Cardiac fibroblast (primary cell): ENCODE data around the gene DOCK4.
A peak's percentile ranks its signal among the peaks of the same experiment; 100 is the strongest.

Experiments
- DNase-seq, 2 donors: peaks; one replicate each; pipeline versions ENCODE4 v3.0.0 to v3.0.0-alpha.2; 2010; ENCODE audit warnings: low read depth in 2 of 2
- H3K4me3 ChIP-seq, 2 donors: replicated peaks in 1 of 2; 1 replicate in 1 of 2; 2 replicates in 1 of 2; pipeline ENCODE4 v1.5.1; 2011; ENCODE audit warnings: low read depth in 2 of 2, low read length in 2 of 2, mild to moderate bottlenecking in 2 of 2, moderate library complexity in 1 of 2
- TF ChIP-seq, protein P1 (sequence below): IDR thresholded peaks from one replicate; pipeline ENCODE4 v1.5.1; 2011; ENCODE audit warnings: low read depth, mild to moderate bottlenecking, low read length, inconsistent platforms

DOCK4 gene

GRCh38 chr7:111937163-111937562 lies 269.0 kb downstream of the DOCK4 start:
- no peak for DNase-seq
- TF ChIP-seq, protein P1, sequence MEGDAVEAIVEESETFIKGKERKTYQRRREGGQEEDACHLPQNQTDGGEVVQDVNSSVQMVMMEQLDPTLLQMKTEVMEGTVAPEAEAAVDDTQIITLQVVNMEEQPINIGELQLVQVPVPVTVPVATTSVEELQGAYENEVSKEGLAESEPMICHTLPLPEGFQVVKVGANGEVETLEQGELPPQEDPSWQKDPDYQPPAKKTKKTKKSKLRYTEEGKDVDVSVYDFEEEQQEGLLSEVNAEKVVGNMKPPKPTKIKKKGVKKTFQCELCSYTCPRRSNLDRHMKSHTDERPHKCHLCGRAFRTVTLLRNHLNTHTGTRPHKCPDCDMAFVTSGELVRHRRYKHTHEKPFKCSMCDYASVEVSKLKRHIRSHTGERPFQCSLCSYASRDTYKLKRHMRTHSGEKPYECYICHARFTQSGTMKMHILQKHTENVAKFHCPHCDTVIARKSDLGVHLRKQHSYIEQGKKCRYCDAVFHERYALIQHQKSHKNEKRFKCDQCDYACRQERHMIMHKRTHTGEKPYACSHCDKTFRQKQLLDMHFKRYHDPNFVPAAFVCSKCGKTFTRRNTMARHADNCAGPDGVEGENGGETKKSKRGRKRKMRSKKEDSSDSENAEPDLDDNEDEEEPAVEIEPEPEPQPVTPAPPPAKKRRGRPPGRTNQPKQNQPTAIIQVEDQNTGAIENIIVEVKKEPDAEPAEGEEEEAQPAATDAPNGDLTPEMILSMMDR: no peak
- no peak overlapping the region for H3K4me3 ChIP-seq

DNA sequence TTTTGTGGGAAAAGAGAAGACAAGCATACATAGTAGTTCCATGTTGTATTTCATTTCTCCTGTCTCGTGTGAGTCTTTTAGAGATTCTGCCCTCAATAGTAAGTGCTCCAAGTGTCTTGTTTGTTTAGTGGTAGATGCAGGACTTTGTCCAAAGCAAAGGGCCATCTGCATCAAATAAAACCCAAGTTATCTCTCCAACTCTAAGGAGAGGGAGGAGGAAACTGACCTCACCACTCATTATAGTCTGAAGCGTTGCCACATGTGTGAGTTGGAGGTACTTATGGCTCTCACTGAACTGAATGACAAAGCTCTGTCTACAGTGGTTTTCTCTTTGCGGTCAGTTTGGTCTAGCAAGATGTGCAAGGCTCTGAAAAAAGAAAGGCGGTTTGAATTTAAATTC lies 272.6 kb downstream of the DOCK4 start:
- TF ChIP-seq, protein P1: no peak
- no peak overlapping the region for H3K4me3 ChIP-seq
- no peak for DNase-seq

DNA sequence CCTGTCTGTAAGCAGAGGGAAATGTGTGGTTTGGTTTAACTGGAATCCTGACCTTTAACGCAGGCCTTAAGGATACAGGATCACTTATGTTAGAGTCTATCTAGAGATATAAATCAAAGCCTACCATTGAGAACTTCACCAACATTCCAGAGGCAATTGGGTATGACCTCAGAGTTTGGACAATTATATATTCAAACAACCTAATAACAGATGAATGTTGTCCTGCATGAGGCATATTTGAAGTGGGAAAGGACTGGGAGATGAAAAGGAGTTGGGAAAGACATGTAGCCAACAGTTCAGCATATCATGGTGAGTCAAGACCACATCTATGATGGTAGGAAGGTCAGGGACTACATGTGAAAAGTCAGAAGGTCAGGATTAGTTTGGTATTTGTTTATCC lies 274.2 kb downstream of the DOCK4 start:
- DNase-seq: no peak

DNA sequence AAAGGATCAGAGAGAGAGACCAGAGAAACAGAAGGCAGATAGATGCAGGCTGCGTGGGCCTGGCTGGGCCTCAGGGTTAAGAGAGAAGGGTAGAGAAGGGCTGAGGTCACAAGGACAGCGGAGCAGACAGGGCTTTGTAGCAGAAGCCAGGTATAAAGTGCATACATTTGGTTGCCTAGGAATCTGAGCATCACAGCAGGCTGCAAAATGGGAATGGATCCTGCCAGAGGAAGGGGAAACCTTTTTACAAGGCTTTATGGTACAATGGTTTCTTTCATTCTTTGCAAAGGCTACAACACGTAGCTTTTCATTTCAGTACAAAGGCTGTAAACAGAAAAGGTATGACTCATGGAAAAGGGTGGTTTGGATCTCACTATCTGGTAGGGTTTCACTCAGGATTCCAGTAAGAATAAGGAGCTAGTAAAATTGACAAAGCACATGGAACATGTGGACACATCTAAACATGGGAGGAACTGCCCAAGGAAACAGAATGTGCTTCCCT lies 275.1 kb downstream of the DOCK4 start:
- TF ChIP-seq, protein P1: no peak
- H3K4me3 ChIP-seq: no peak overlapping the region
- peak; percentile 32 to 45 for DNase-seq

More for the DNA sequence above, 274.2 kb downstream of the DOCK4 start:
- TF ChIP-seq, protein P1: no peak
- no peak overlapping the region for H3K4me3 ChIP-seq

GRCh38 chr7:111929264-111929663 lies 276.9 kb downstream of the DOCK4 start:
- TF ChIP-seq, protein P1: no peak
- no peak overlapping the region for H3K4me3 ChIP-seq
- no peak for DNase-seq

DNA sequence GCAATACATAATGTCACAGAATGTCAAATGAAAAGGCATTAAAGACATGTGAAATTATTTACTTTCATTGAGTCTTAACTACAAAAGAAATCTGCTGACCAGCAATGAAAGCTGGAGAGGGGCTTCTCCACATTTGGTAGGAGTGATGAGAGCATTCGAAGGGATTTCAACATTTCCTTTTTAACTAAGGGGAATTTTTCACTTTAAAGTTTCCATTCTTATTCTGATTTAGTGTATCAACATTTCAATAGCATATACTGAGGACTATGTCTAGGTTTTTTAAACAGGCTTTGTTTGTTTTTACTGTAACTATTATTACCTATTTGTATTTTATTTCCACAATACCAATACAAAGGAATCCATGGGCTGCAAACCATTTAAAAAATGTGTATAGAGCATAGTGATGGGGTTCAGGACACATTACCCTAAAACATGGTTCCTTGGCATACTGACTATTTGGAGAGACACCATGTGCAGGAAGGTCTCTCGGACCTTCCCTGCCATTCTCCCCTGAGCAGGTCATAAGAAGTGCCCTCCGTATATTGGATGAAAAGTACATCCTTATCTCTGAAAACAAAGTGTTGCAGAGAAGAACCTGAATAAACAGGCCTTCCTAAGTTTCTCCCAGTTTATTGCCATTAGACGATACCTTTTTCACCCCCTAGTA lies 278.7 kb downstream of the DOCK4 start:
- DNase-seq: no peak
- H3K4me3 ChIP-seq: no peak overlapping the region
- TF ChIP-seq, protein P1: no peak

DNA sequence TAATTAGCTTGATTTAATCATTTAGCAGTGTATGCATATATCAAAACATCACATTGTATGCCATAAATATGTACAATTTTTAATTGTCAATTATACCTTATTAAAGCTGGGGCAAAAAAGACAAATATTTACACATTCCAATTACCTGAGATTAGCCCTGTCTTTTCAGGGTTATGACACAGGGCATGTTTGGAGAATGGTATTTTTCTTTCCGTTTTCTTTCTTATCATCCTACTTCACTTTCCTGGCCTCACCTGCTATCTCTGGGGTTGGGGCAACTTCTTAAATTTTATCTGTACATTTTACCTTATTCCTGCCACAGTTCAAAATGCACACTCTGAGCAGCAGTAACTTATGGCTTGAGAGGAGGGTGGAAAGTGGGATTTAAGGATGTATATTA lies 285.9 kb downstream of the DOCK4 start:
- H3K4me3 ChIP-seq: no peak overlapping the region
- TF ChIP-seq, protein P1: no peak
- DNase-seq: no peak
